GM19463 (cell line): Measurements from ENCODE around the gene DMAC2L.
A peak's percentile ranks its signal among the peaks of the same experiment; 100 is the strongest.

Experiments used
- ATAC-seq: cut with Tn5 transposase; IDR thresholded peaks from one replicate; pipeline ENCODE4 v1.9.1; 2021; ENCODE audit warnings: mild to moderate bottlenecking, moderate library complexity; ENCODE audit not compliant: unreplicated experiment

DMAC2L gene

DNA sequence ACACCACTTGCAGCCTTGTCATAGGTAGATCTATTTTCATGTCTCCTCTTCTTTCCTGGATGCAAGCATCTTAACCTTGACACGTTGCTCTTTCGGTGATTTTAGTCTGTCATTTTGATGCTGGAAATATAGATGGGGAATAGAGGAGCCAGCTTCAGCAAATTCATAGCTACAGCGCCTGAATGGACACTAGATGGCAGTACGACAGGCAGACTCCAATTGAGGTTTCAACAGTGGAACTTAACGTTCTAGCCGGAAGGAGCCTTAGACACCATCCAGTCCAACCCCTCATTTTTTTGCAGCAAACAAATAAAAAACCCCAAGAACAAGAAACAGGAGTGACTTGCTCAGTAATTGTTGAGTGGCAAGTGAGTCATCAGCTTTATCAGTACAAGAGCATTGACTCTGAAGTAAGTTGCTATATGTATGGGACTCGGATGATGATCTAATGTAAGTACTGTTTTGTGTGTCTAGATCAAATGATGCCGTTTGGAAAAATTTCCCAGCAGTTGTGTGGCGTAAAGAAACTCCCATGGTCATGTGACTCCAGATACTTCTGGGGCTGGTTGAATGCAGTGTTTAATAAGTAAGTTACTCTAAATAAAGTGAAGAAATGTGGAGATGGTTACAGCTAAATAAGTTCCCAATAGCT lies 9.0 kb downstream of the DMAC2L start:
- peak; percentile 80 for ATAC-seq

- ATAC-seq, result no peak
These were observed 19.5 kb downstream of the DMAC2L start for GRCh38 chr14:50331596-50331995.

- ATAC-seq, result no peak
These were observed 20.9 kb downstream of the DMAC2L start for GRCh38 chr14:50333014-50333509.

DNA sequence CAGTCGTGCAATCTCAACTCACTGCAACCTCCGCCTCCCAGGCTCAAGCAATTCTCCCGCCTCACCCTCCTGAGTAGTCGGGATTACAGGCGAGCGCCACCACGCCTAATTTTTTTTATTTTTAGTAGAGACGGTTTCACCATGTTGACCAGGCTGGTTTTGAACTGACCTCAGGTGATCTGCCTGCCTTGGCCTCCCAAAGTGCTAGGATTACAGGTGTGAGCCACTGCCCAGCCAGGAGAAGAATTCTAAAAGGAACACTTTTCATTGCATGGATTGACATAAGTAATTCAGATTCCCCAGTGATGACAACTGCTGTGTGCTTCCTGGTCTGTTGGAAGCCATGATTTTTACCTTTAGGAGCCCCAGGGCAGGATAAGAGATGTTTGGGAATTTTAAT lies 22.1 kb downstream of the DMAC2L start:
- no peak for ATAC-seq

- ATAC-seq, result no peak
These were observed 23.3 kb downstream of the DMAC2L start for GRCh38 chr14:50335389-50335788.

DNA sequence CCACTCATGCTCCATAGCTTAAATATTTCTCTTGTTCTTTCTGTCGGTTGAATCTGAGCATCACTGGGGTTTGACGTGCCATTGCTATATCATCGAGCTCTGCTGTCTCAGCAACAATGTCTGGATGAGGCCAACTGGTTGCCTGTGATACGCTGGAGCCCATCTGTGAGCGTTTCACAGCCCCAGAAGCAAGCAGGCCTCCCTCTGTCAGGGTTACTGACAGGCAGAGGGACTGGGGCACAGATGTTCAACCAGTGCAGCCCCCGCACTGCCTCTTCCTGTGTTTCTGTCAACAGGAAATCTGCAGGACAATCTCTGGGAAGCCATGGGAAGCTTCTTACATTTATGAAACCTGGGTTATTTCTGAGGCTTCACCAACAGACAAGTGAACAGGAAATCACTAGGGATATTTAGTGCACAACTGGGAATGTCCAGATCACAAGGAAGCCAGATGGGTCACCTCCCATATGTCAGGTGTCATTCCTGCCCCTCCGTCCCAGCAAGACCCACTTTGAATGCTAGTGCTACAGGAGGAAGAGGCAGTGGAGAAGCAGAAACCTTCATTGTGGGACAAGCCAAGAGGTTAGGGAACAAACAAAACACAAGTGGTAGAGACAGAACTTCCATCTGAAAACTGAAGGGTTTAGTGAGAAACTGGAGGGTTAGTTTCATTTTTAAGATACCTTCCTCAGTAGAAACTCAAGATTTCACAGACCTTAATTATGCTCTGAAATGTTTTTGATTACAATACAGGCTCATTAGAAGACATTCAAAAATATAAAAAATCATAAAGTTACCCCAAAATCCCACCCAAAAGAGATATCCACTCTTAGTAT lies 24.1 kb downstream of the DMAC2L start:
- no peak for ATAC-seq

GRCh38 chr14:50338587-50338986 lies 26.5 kb downstream of the DMAC2L start:
- ATAC-seq, result no peak

GRCh38 chr14:50339178-50339804 lies 27.2 kb downstream of the DMAC2L start:
- ATAC-seq, result no peak

DNA sequence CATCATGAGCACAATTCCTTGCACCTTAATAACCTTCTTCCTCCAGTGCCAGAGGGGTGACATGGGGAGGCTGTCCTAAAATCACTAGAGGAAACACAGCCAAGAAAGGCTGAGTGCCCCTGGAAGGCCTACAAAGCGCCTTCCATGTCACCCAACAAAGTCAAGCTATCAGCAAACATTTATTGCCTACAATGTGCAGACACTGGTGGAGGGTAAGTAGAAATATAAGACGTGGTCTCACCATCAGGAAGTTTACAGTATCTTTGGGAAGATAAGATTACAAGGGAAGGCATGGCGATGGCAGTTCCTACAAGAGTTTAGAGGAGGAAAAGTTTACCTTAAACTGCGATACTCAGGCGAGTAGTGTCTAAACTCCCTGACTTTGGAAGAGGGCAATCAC lies 27.9 kb downstream of the DMAC2L start:
- ATAC-seq, result no peak

DNA sequence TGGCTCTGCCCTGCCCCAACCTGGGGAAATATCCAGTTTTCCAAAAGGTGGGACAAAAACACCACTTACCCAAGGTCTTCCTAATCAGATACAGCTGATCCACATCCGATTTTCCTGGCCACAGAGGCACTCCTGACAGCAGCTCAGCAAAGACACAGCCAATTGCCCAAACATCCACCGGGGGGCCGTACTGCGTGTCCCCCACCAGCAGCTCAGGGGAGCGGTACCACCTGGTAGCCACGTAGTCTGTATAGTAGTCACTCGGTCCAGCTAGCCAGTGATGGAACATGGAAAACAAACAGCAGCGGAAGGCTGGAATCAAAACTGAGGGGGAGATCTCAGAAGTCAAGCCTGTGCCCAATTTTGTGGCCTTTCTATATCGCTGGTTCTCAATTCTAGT lies 28.8 kb downstream of the DMAC2L start:
- ATAC-seq, result no peak

DNA sequence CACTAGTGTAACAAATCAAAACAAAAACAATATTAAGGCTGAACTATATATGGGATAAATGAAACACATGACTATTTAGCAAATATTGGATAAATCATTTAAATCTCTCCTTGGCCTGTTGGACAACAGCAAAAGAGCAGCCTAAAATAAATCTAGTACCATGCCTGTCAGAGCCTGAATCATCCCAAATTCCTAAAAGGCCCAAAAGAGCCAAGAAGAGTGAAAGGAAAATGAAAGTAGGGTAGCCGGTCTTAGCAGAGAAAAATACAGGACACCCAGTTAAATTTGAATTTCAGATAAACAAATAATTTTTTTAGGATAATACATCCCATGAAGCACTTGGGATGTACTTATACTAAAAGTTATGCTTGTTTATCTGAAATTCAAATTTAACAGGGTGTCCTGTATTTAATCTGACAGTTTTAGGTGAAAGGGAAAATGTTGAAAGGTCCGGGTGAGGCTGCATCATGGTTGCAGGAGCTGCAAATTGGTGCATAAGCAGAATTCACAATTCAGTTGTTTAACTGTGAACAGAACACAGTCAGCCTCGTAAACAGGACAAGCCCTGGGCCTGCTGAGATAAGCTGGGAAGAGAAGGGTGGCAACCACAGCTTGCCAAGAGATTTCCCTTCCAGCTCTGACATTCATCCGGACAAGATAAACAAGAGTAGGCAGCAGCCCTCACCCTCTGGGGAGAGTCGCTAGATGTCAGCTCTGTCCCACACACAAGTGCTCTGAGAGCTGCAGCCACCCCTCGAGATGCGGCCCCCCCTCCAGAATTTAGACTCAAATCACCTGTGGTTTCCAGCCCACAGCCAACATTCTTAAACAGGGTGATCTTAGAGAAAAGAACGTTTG lies 30.3 kb downstream of the DMAC2L start:
- peak; percentile 40 for ATAC-seq

DNA sequence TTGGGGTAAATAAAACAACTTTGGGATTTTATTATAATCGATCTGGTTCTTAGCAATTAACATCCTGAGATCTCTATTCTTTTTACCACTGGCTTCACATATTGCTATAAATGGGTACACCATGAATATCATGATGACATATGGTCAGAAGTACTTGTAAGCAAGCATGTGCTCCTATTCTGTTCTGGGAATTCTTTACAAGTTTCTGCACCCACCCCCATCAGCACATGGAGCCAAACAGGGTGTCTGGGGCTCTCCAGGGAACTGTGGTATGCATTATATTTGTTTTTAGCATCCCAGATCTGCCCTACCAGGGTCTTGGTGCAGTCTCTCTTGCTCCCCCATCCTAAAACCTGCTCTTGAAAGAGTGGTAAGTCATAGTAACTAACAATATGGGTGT lies 31.3 kb downstream of the DMAC2L start:
- no peak for ATAC-seq

DNA sequence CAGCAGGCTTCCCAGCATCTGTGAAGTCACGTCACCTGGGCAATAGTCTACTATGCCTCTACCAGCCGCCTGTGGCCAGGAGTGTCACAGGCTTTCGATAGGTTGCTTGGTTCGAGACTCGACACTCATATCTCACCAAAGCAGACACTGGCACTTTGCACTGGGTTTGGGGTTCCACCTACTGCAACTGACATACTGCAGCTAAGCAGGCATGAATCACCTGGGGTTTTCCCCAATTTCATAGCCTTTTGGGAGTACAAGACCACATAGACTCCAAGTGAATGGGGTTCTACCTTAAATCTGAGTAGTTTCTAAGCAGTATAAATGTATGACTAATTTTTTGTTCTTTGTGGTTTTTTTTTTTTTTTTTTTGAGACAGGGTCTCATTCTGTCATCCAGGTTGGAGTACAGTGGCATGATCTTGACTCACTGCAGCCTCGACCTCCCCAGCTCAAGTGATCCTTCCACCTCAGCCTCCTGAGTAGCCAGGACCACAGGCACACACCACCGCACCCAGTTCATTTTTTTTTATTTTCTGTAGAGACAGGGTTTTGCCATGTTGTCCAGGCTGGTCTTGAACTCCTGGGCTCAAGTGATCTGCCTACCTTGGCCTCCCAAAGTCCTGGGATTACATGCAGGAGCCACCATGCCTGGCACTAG lies 32.1 kb downstream of the DMAC2L start:
- peak; percentile 95 for ATAC-seq

DNA sequence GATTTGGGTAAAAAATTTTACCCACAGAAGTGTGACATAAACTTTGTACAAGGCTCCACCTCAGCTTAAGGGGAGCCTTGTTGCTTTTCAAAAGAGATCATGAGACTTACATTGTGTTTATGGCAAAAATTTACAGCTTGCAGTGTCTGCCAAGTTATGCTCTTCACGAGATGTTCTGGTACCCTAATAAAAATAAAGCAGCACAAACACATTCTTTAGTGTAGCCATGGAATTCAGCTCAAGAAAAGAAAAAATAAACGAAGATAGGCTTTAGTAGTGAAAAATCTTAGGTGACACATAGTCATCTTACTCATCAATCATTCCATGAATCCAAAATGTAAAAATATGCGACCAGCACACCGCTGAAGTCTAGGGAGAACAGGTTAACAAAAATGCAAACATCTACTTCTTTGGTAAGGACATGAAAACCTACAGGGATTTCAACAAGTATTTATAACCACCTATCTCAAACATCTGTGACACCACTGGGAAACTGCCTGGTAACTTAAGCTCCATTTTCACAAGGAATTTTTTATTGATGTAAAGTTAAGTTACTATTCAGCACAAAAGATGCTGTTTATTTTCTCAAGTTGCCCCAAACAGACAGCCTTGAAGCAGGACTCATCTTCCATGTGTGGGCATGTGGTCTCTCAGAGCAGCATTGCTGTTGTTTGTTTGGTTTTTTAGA lies 32.9 kb downstream of the DMAC2L start:
- no peak for ATAC-seq

DNA sequence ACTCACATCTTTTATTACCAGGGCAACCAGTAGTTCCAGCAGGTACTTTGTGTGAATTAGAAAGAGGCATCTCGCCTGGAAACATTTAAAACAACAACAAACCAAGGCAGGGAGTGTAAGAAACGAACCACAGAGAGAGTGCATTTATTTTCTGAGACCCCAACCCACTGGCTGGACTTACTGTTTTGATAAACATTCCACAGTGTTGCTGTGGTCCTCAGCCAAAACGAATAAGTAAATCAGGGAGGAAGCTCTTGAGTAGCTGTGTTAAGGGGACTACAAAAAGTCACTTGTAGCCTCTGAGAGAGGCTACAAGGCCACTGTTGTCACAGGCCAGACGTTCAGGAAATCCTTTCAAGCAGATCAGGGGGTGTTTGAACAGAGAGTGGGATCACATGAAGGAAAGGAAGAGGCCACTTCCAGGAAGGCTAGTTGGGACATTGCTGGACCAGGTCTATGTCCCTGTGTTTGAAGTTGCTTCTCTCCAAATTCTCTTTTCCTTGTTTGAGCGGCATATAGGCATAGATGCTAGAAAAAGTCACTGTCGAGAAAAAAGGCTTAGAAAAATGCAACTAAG lies 33.8 kb downstream of the DMAC2L start:
- no peak for ATAC-seq

GRCh38 chr14:50347521-50347920 lies 35.4 kb downstream of the DMAC2L start:
- no peak for ATAC-seq

DNA sequence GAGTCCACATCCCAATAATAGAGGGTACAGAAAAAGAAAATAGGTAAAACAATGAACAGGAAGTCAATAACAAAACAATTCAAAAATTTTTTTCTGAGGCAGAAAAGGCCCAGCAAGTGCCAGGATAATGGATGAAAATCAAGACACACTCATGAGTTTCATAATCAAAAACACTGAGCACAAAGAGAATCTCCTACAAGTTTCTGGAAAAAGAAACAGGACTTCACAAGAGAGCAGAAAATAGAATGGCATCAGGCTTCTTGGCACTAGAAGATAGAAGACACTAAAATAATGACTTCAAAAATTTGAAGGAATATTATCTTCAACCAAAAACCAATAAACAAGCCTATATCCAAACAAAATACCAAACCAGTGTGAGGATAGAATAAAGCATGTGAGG lies 36.8 kb downstream of the DMAC2L start:
- ATAC-seq, result no peak

DNA sequence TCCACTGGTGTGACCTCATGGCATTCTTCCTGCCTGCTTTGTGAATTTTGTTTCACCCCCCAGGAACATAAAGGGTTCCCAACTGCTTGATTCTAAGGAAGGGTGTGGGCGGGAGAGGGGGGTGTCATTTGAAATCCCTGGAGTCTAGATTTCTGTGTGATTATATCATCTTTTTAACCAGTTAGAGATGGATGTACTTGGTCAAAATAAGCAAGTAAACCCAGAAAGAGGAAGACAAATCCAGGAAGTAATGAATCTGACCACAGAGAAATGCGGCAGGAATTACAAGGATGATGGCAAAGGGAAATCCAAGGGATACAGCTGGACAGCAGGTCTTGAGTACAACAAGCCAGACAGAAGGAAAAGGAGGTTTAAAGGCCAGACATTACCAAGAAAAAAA lies 38.9 kb downstream of the DMAC2L start:
- no peak for ATAC-seq

- no peak for ATAC-seq
These were observed 40.5 kb downstream of the DMAC2L start for GRCh38 chr14:50352584-50352983.
